GM18520 (cell line): ENCODE measurements around the gene SIGLEC11.
"Not testable (repeated sequence)": the region's sequence is repeated elsewhere in the genome, so short reads cannot be mapped to it uniquely, and the experiment has no call there.

Experiments used
- ATAC-seq: cut with Tn5 transposase; IDR thresholded peaks from one replicate; pipeline ENCODE4 v1.9.1; 2021; ENCODE audit not compliant: unreplicated experiment

SIGLEC11 gene

GRCh38 chr19:49927526-49928264 is 33.3 kb downstream of the SIGLEC11 start:
- ATAC-seq: no peak

- ATAC-seq: no peak
These were observed 34.5 kb downstream of the SIGLEC11 start for GRCh38 chr19:49926515-49926914.

- no peak for ATAC-seq
These were observed 35.5 kb downstream of the SIGLEC11 start for GRCh38 chr19:49925486-49925885.

- ATAC-seq: not testable (repeated sequence)
These were observed 36.1 kb downstream of the SIGLEC11 start for GRCh38 chr19:49924881-49925210.

GRCh38 chr19:49924004-49924880 is 36.7 kb downstream of the SIGLEC11 start:
- no peak for ATAC-seq

GRCh38 chr19:49923055-49924003 is 37.6 kb downstream of the SIGLEC11 start:
- ATAC-seq: no peak

- ATAC-seq: no peak
These were observed 38.8 kb downstream of the SIGLEC11 start for GRCh38 chr19:49921871-49922795.

- ATAC-seq: no peak
These were observed 40.2 kb downstream of the SIGLEC11 start for GRCh38 chr19:49920624-49921363.

GRCh38 chr19:49918089-49918488 is 42.9 kb downstream of the SIGLEC11 start:
- no peak for ATAC-seq

- no peak for ATAC-seq
These were observed 43.9 kb downstream of the SIGLEC11 start for GRCh38 chr19:49916839-49917733.

GRCh38 chr19:49915271-49915670 is 45.7 kb downstream of the SIGLEC11 start:
- ATAC-seq: no peak

- no peak for ATAC-seq
These were observed 47.3 kb downstream of the SIGLEC11 start for GRCh38 chr19:49913720-49914119.

GRCh38 chr19:49912965-49913685 is 47.8 kb downstream of the SIGLEC11 start:
- no peak for ATAC-seq

- ATAC-seq: no peak
These were observed 49.4 kb downstream of the SIGLEC11 start for GRCh38 chr19:49911381-49912145.

GRCh38 chr19:49910179-49910578 is 50.8 kb downstream of the SIGLEC11 start:
- no peak for ATAC-seq

- no peak for ATAC-seq
These were observed 52.2 kb downstream of the SIGLEC11 start for GRCh38 chr19:49908480-49909420.
